ENCODE data around the gene P2RX4.
"Not testable (repeated sequence)": the region's sequence is repeated elsewhere in the genome, so short reads cannot be mapped to it uniquely, and the experiment has no call there.

Gene P2RX4

GRCh38 chr12:121229826-121230537 is 20.1 kb downstream of the P2RX4 start:
- DNase-seq (ENCODE audit: low read depth), result peak; percentile 28
- H3K4me3 ChIP-seq (ENCODE audit: low read length), result not testable (repeated sequence)
- peak; percentile 89 for TF ChIP-seq CTCF (conservative IDR thresholded peaks at IDR 0.05; ENCODE audit: low read depth, low read length)

- no peak for TF ChIP-seq CTCF (conservative IDR thresholded peaks at IDR 0.05; ENCODE audit: low read depth, low read length)
- H3K4me3 ChIP-seq (ENCODE audit: low read length), result no peak overlapping the region
- no peak for DNase-seq (ENCODE audit: low read depth)
These were observed 20.6 kb downstream of the P2RX4 start for GRCh38 chr12:121230538-121230907.

- no peak for TF ChIP-seq CTCF (conservative IDR thresholded peaks at IDR 0.05; ENCODE audit: low read depth, low read length)
These were observed 22.2 kb downstream of the P2RX4 start for GRCh38 chr12:121232163-121232562.

GRCh38 chr12:121232977-121233627 is 23.2 kb downstream of the P2RX4 start:
- no peak overlapping the region for H3K4me3 ChIP-seq (ENCODE audit: low read length)
- DNase-seq (ENCODE audit: low read depth), result no peak
- TF ChIP-seq CTCF (conservative IDR thresholded peaks at IDR 0.05; ENCODE audit: low read depth, low read length), result no peak

More at GRCh38 chr12:121232163-121232562, 22.2 kb downstream of the P2RX4 start:
- no peak for DNase-seq (ENCODE audit: low read depth)
- H3K4me3 ChIP-seq (ENCODE audit: low read length), result no peak overlapping the region

- no peak for DNase-seq (ENCODE audit: low read depth)
- no peak overlapping the region for H3K4me3 ChIP-seq (ENCODE audit: low read length)
- TF ChIP-seq CTCF (conservative IDR thresholded peaks at IDR 0.05; ENCODE audit: low read depth, low read length), result no peak
These were observed 23.7 kb downstream of the P2RX4 start for GRCh38 chr12:121233628-121234020.

- no peak overlapping the region for H3K4me3 ChIP-seq (ENCODE audit: low read length)
- TF ChIP-seq CTCF (conservative IDR thresholded peaks at IDR 0.05; ENCODE audit: low read depth, low read length), result no peak
- no peak for DNase-seq (ENCODE audit: low read depth)
These were observed 26.8 kb downstream of the P2RX4 start for GRCh38 chr12:121236776-121237175.

- H3K4me3 ChIP-seq (ENCODE audit: low read length), result no peak overlapping the region
- TF ChIP-seq CTCF (conservative IDR thresholded peaks at IDR 0.05; ENCODE audit: low read depth, low read length), result no peak
These were observed 27.5 kb downstream of the P2RX4 start for GRCh38 chr12:121237415-121237814.

More at GRCh38 chr12:121237415-121237814, 27.5 kb downstream of the P2RX4 start:
- DNase-seq (ENCODE audit: low read depth), result no peak

Measured in retinal pigment epithelial cell (primary cell).